ENCODE results near the gene FAM204A. TPM values are rescaled to one million over a fixed set of nuclear protein-coding genes. Genes with fewer than 3 reads are reported as not detected.

The FAM204A gene
- total and polyA plus RNA-seq, 10 of the 15 experiments (the other 5 are each of a cell fraction or from before 2014, with no cell fraction given): 24.5 to 96.0 (median 67.6) TPM

DNA sequence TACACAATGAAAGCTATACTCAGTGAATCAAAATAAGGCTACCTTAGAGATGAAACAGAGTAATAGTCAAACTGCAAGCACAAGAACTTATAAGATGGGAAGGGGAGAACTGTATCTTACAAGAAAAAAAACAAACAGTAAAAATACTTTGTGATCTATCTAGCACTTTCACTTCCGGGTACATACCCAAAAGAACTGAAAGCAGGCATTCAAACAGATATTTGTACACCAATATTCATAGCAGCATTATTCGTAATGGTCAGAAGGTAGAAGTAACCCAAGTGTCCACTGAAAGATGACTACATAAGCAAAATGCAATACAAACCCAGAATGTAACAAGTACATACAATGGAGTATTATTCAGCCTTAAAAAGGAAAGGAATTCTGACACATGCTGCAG is 18.0 kb downstream of the FAM204A start (continued):
- TF ChIP-seq, protein P1, sequence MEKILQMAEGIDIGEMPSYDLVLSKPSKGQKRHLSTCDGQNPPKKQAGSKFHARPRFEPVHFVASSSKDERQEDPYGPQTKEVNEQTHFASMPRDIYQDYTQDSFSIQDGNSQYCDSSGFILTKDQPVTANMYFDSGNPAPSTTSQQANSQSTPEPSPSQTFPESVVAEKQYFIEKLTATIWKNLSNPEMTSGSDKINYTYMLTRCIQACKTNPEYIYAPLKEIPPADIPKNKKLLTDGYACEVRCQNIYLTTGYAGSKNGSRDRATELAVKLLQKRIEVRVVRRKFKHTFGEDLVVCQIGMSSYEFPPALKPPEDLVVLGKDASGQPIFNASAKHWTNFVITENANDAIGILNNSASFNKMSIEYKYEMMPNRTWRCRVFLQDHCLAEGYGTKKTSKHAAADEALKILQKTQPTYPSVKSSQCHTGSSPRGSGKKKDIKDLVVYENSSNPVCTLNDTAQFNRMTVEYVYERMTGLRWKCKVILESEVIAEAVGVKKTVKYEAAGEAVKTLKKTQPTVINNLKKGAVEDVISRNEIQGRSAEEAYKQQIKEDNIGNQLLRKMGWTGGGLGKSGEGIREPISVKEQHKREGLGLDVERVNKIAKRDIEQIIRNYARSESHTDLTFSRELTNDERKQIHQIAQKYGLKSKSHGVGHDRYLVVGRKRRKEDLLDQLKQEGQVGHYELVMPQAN (conservative IDR thresholded peaks at IDR 0.05): no peak
- TF ChIP-seq KDM1A (IDR thresholded peaks at IDR 0.05; ENCODE audit: borderline replicate concordance): no peak
- TF ChIP-seq, protein P2, sequence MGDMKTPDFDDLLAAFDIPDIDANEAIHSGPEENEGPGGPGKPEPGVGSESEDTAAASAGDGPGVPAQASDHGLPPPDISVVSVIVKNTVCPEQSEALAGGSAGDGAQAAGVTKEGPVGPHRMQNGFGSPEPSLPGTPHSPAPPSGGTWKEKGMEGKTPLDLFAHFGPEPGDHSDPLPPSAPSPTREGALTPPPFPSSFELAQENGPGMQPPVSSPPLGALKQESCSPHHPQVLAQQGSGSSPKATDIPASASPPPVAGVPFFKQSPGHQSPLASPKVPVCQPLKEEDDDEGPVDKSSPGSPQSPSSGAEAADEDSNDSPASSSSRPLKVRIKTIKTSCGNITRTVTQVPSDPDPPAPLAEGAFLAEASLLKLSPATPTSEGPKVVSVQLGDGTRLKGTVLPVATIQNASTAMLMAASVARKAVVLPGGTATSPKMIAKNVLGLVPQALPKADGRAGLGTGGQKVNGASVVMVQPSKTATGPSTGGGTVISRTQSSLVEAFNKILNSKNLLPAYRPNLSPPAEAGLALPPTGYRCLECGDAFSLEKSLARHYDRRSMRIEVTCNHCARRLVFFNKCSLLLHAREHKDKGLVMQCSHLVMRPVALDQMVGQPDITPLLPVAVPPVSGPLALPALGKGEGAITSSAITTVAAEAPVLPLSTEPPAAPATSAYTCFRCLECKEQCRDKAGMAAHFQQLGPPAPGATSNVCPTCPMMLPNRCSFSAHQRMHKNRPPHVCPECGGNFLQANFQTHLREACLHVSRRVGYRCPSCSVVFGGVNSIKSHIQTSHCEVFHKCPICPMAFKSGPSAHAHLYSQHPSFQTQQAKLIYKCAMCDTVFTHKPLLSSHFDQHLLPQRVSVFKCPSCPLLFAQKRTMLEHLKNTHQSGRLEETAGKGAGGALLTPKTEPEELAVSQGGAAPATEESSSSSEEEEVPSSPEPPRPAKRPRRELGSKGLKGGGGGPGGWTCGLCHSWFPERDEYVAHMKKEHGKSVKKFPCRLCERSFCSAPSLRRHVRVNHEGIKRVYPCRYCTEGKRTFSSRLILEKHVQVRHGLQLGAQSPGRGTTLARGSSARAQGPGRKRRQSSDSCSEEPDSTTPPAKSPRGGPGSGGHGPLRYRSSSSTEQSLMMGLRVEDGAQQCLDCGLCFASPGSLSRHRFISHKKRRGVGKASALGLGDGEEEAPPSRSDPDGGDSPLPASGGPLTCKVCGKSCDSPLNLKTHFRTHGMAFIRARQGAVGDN (IDR thresholded peaks at IDR 0.05): no peak
- TF ChIP-seq, protein P3, sequence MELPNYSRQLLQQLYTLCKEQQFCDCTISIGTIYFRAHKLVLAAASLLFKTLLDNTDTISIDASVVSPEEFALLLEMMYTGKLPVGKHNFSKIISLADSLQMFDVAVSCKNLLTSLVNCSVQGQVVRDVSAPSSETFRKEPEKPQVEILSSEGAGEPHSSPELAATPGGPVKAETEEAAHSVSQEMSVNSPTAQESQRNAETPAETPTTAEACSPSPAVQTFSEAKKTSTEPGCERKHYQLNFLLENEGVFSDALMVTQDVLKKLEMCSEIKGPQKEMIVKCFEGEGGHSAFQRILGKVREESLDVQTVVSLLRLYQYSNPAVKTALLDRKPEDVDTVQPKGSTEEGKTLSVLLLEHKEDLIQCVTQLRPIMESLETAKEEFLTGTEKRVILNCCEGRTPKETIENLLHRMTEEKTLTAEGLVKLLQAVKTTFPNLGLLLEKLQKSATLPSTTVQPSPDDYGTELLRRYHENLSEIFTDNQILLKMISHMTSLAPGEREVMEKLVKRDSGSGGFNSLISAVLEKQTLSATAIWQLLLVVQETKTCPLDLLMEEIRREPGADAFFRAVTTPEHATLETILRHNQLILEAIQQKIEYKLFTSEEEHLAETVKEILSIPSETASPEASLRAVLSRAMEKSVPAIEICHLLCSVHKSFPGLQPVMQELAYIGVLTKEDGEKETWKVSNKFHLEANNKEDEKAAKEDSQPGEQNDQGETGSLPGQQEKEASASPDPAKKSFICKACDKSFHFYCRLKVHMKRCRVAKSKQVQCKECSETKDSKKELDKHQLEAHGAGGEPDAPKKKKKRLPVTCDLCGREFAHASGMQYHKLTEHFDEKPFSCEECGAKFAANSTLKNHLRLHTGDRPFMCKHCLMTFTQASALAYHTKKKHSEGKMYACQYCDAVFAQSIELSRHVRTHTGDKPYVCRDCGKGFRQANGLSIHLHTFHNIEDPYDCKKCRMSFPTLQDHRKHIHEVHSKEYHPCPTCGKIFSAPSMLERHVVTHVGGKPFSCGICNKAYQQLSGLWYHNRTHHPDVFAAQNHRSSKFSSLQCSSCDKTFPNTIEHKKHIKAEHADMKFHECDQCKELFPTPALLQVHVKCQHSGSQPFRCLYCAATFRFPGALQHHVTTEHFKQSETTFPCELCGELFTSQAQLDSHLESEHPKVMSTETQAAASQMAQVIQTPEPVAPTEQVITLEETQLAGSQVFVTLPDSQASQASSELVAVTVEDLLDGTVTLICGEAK (IDR thresholded peaks at IDR 0.05; ENCODE audit: borderline replicate concordance): no peak
- TF ChIP-seq, protein P4, sequence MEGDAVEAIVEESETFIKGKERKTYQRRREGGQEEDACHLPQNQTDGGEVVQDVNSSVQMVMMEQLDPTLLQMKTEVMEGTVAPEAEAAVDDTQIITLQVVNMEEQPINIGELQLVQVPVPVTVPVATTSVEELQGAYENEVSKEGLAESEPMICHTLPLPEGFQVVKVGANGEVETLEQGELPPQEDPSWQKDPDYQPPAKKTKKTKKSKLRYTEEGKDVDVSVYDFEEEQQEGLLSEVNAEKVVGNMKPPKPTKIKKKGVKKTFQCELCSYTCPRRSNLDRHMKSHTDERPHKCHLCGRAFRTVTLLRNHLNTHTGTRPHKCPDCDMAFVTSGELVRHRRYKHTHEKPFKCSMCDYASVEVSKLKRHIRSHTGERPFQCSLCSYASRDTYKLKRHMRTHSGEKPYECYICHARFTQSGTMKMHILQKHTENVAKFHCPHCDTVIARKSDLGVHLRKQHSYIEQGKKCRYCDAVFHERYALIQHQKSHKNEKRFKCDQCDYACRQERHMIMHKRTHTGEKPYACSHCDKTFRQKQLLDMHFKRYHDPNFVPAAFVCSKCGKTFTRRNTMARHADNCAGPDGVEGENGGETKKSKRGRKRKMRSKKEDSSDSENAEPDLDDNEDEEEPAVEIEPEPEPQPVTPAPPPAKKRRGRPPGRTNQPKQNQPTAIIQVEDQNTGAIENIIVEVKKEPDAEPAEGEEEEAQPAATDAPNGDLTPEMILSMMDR (IDR thresholded peaks at IDR 0.05 in 2 of 3, conservative IDR thresholded peaks at IDR 0.05 in 1 of 3; ENCODE audit: control insufficient read depth in 2 of 3, extremely low read depth in 1 of 3, insufficient read depth in 1 of 3, low read depth in 3 of 3, low read length in 3 of 3): no peak
